ENCODE data around the gene CCDC93. TPM values are rescaled to one million over a fixed set of nuclear protein-coding genes. Genes with fewer than 3 reads are reported as not detected.
A peak's percentile ranks its signal among the peaks of the same experiment; 100 is the strongest.

Gene CCDC93
- polyA plus RNA-seq (ENCODE audit: insufficient read length in 3 of 3) = 10 to 100 TPM; 35.4 to 42.7 (median 38.8) TPM

- DNase-seq (ENCODE audit: low read depth in 3 of 3, low spot score in 2 of 3) = peak; percentile 64 to 70 (median 65)
Measured at GRCh38 chr2:118013724-118014491, at the start of gene CCDC93. Gene CCDC93, minus strand, starts transcription at chr2:118014070. Its CDS starts 75 bp downstream, at chr2:118013995.

GRCh38 chr2:118062669-118063068 is 48.8 kb upstream of the CCDC93 start:
- DNase-seq (ENCODE audit: low read depth in 3 of 3, low spot score in 2 of 3) = no peak

- no peak for DNase-seq (ENCODE audit: low read depth in 3 of 3, low spot score in 2 of 3)
Measured at GRCh38 chr2:118062048-118062447, 48.2 kb upstream of the CCDC93 start.

GRCh38 chr2:118061135-118061955 is 47.5 kb upstream of the CCDC93 start:
- DNase-seq (ENCODE audit: low read depth in 3 of 3, low spot score in 2 of 3) = no peak

GRCh38 chr2:118059919-118060478 is 46.1 kb upstream of the CCDC93 start:
- no peak for DNase-seq (ENCODE audit: low read depth in 3 of 3, low spot score in 2 of 3)

- DNase-seq (ENCODE audit: low read depth in 3 of 3, low spot score in 2 of 3) = no peak
Measured at GRCh38 chr2:118058951-118059350, 45.1 kb upstream of the CCDC93 start.

- DNase-seq (ENCODE audit: low read depth in 3 of 3, low spot score in 2 of 3) = no peak
Measured at GRCh38 chr2:118056801-118057200, 42.9 kb upstream of the CCDC93 start.

- no peak for DNase-seq (ENCODE audit: low read depth in 3 of 3, low spot score in 2 of 3)
Measured at GRCh38 chr2:118056165-118056534, 42.3 kb upstream of the CCDC93 start.

GRCh38 chr2:118055512-118056164 is 41.8 kb upstream of the CCDC93 start:
- no peak for DNase-seq (ENCODE audit: low read depth in 3 of 3, low spot score in 2 of 3)

- no peak for DNase-seq (ENCODE audit: low read depth in 3 of 3, low spot score in 2 of 3)
Measured at GRCh38 chr2:118054213-118055008, 40.5 kb upstream of the CCDC93 start.

- DNase-seq (ENCODE audit: low read depth in 3 of 3, low spot score in 2 of 3) = no peak
Measured at GRCh38 chr2:118053681-118054080, 39.8 kb upstream of the CCDC93 start.

GRCh38 chr2:118052474-118052873 is 38.6 kb upstream of the CCDC93 start:
- no peak for DNase-seq (ENCODE audit: low read depth in 3 of 3, low spot score in 2 of 3)

GRCh38 chr2:118051826-118052358 is 38.0 kb upstream of the CCDC93 start:
- DNase-seq (ENCODE audit: low read depth in 3 of 3, low spot score in 2 of 3) = no peak

- DNase-seq (ENCODE audit: low read depth in 3 of 3, low spot score in 2 of 3) = no peak
Measured at GRCh38 chr2:118050974-118051373, 37.1 kb upstream of the CCDC93 start.

- peak in 1 of 3 donors; percentile 27 for DNase-seq (ENCODE audit: low read depth in 3 of 3, low spot score in 2 of 3)
Measured at GRCh38 chr2:118050386-118050785, 36.5 kb upstream of the CCDC93 start.

GRCh38 chr2:118049816-118050140 is 35.9 kb upstream of the CCDC93 start:
- DNase-seq (ENCODE audit: low read depth in 3 of 3, low spot score in 2 of 3) = no peak

- no peak for DNase-seq (ENCODE audit: low read depth in 3 of 3, low spot score in 2 of 3)
Measured at GRCh38 chr2:118049140-118049815, 35.4 kb upstream of the CCDC93 start.

- no peak for DNase-seq (ENCODE audit: low read depth in 3 of 3, low spot score in 2 of 3)
Measured at GRCh38 chr2:118048401-118048800, 34.5 kb upstream of the CCDC93 start.

GRCh38 chr2:118047380-118047826 is 33.5 kb upstream of the CCDC93 start:
- DNase-seq (ENCODE audit: low read depth in 3 of 3, low spot score in 2 of 3) = no peak

Measured in right renal cortex interstitium (tissue), 3 donors.